ENCODE data around the gene CCR1.

- no peak for TF ChIP-seq CTCF (IDR thresholded peaks at IDR 0.05; ENCODE audit: low read depth, low read length, poor library complexity, severe bottlenecking)
- TF ChIP-seq EZH2phosphoT487 (IDR thresholded peaks at IDR 0.05; ENCODE audit: borderline replicate concordance, low read length), result no peak
Measured at GRCh38 chr3:46184469-46184868, 23.6 kb downstream of the CCR1 start.
